ENCODE data around the gene DACT3.

The DACT3 gene

DNA sequence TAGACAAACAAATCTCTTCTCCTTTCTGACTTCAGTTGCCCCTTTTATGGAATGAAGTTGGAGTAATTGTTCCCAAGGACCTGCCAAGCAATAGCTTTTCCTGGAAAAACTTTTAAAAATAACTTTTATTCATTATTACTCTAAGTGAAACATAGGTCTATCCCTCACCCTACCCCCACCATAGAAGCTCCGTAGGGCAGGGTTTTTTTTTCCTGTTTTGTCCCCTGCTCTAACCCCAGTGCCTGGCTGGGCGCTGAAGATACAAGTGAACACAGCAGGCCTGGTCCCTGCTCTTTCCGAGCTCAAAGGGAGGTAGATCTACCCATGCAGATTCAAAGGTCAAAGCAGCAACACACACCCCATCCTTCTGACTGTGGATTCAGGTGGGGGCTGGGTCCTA lies 16.3 kb downstream of the DACT3 start:
- H3K79me2 ChIP-seq (ENCODE audit: insufficient read depth, low read length) = no peaks in the 10 kb centered on the region
- no peaks in the 10 kb centered on the region for H3K27me3 ChIP-seq (ENCODE audit: insufficient read depth, low read length)
- H3K4me2 ChIP-seq (ENCODE audit: low read length) = no peak overlapping the region
- H3K9me2 ChIP-seq (ENCODE audit: low read depth, low read length) = no peaks in the 10 kb centered on the region
- TF ChIP-seq EZH2 (IDR thresholded peaks at IDR 0.05; ENCODE audit: borderline replicate concordance, low read length) (no peak), CTCF (IDR thresholded peaks at IDR 0.05; ENCODE audit: low read length) (no peak)
- no peaks in the 10 kb centered on the region for H3K36me3 ChIP-seq (ENCODE audit: insufficient read depth, low read length)
- H3K4me1 ChIP-seq (ENCODE audit: insufficient read depth, low read length, severe bottlenecking) = peaks cover 2% of the 10 kb centered on the region
- H2AFZ ChIP-seq (ENCODE audit: low read length) = no peak overlapping the region
- no peak overlapping the region for H3K4me3 ChIP-seq (ENCODE audit: low read depth, low read length, poor library complexity, severe bottlenecking)
- no peaks in the 10 kb centered on the region for H3F3A ChIP-seq (ENCODE audit: insufficient read depth, low read length)
- no peaks in the 10 kb centered on the region for H3K9me3 ChIP-seq (ENCODE audit: low read length)
- no peaks in the 10 kb centered on the region for H4K20me1 ChIP-seq (ENCODE audit: insufficient read depth, low read length)
- H3K9ac ChIP-seq (ENCODE audit: low read length) = no peak overlapping the region
- H3K27ac ChIP-seq (ENCODE audit: low read depth, low read length, poor library complexity, severe bottlenecking) = no peak overlapping the region

DNA sequence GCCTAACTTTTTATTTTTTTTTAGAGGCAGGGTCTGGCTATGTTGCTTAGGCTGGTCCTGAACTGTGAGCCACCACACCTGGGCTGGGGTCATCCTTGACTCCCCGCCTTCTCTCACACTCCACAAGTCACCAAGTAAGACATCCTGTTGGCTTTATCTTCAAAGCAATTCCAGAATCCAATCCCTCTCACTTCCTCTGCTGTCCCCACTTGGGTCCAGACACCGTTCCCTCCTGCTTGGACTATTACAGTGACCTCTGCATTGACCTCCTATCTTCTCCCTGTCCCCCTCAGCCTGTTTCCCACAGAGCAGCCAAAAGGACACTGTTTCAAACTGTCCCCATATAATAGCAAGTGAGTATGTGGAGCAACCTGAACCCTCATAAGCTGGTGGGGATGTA lies 20.3 kb downstream of the DACT3 start:
- Histone ChIP-seq H3F3A (ENCODE audit: insufficient read depth, low read length) (peaks cover 4% of the 10 kb centered on the region; the same call in 1 of the 2 replicates), H3K79me2 (ENCODE audit: insufficient read depth, low read length) (no peaks in the 10 kb centered on the region), H2AFZ (ENCODE audit: low read length) (no peak overlapping the region), H3K4me1 (ENCODE audit: insufficient read depth, low read length, severe bottlenecking) (peaks cover 25% of the 10 kb centered on the region), H4K20me1 (ENCODE audit: insufficient read depth, low read length) (no peaks in the 10 kb centered on the region), H3K4me2 (ENCODE audit: low read length) (no peak overlapping the region), H3K4me3 (ENCODE audit: low read depth, low read length, poor library complexity, severe bottlenecking) (no peak overlapping the region), H3K9ac (ENCODE audit: low read length) (no peak overlapping the region), H3K9me3 (ENCODE audit: low read length) (no peaks in the 10 kb centered on the region), H3K27ac (ENCODE audit: low read depth, low read length, poor library complexity, severe bottlenecking) (no peak overlapping the region), H3K36me3 (ENCODE audit: insufficient read depth, low read length) (no peaks in the 10 kb centered on the region), H3K9me2 (ENCODE audit: low read depth, low read length) (no peaks in the 10 kb centered on the region), H3K27me3 (ENCODE audit: insufficient read depth, low read length) (no peaks in the 10 kb centered on the region)
- TF ChIP-seq EZH2 (IDR thresholded peaks at IDR 0.05; ENCODE audit: borderline replicate concordance, low read length) (no peak), CTCF (IDR thresholded peaks at IDR 0.05; ENCODE audit: low read length) (no peak)

- H3K27me3 ChIP-seq (ENCODE audit: insufficient read depth, low read length) = no peaks in the 10 kb centered on the region
- H3K4me3 ChIP-seq (ENCODE audit: low read depth, low read length, poor library complexity, severe bottlenecking) = peak overlapping the region; percentile 58
- peaks cover 4% of the 10 kb centered on the region; the same call in 1 of the 2 replicates for H3F3A ChIP-seq (ENCODE audit: insufficient read depth, low read length)
- no peaks in the 10 kb centered on the region for H3K79me2 ChIP-seq (ENCODE audit: insufficient read depth, low read length)
- peak overlapping the region; percentile 69 for H3K4me2 ChIP-seq (ENCODE audit: low read length)
- H3K36me3 ChIP-seq (ENCODE audit: insufficient read depth, low read length) = no peaks in the 10 kb centered on the region
- H3K27ac ChIP-seq (ENCODE audit: low read depth, low read length, poor library complexity, severe bottlenecking) = no peak overlapping the region
- no peak overlapping the region for H2AFZ ChIP-seq (ENCODE audit: low read length)
- H4K20me1 ChIP-seq (ENCODE audit: insufficient read depth, low read length) = no peaks in the 10 kb centered on the region
- no peak for TF ChIP-seq EZH2 (IDR thresholded peaks at IDR 0.05; ENCODE audit: borderline replicate concordance, low read length)
- no peak for TF ChIP-seq CTCF (IDR thresholded peaks at IDR 0.05; ENCODE audit: low read length)
- H3K9ac ChIP-seq (ENCODE audit: low read length) = peak overlapping the region; percentile 21; the same call in 1 of the 2 replicates
- H3K4me1 ChIP-seq (ENCODE audit: insufficient read depth, low read length, severe bottlenecking) = peaks cover 25% of the 10 kb centered on the region
- H3K9me3 ChIP-seq (ENCODE audit: low read length) = no peaks in the 10 kb centered on the region
- no peaks in the 10 kb centered on the region for H3K9me2 ChIP-seq (ENCODE audit: low read depth, low read length)
These were observed 21.4 kb downstream of the DACT3 start for GRCh38 chr19:46639358-46640182.
